HepG2 (cell line): ENCODE results near the gene TECPR1. TPM values are rescaled to one million over a fixed set of nuclear protein-coding genes. Genes with fewer than 3 reads are reported as not detected.

Experiments used
- JUN ChIP-seq: sonication (generic); formaldehyde crosslinking; IDR thresholded peaks from 2 replicates; pipeline ENCODE4 v1.4.0; 2020; ENCODE audit warnings: mild to moderate bottlenecking, missing genetic modification reagents
- MED8 ChIP-seq: sonication (generic); formaldehyde crosslinking; IDR thresholded peaks from 2 replicates; pipeline ENCODE4 v1.8.1; 2023; ENCODE audit warnings: mild to moderate bottlenecking, missing genetic modification reagents; ENCODE audit not compliant: insufficient replicate concordance
- NCOR1 ChIP-seq: fragments of 200-600 bp; sonication (generic); IDR thresholded peaks from 2 replicates; pipeline ENCODE4 v1.7.0; 2017; ENCODE audit warnings: antibody characterized with exemption, low read length, borderline replicate concordance
- RFXAP ChIP-seq: sonication (generic); formaldehyde crosslinking; IDR thresholded peaks from 2 replicates; pipeline ENCODE4 v1.4.0; 2020; ENCODE audit warnings: missing genetic modification reagents, borderline replicate concordance
- SRSF9 ChIP-seq: fragments of 200-400 bp; formaldehyde crosslinking; IDR thresholded peaks from 2 replicates; pipeline ENCODE4 v1.6.1; 2018; ENCODE audit warnings: borderline replicate concordance, mild to moderate bottlenecking, low read depth, low read length; ENCODE audit not compliant: insufficient read depth, poor library complexity, severe bottlenecking
- U2AF1 ChIP-seq: fragments of 200-400 bp; formaldehyde crosslinking; optimal IDR thresholded peaks from 2 replicates; pipeline ENCODE3; 2017; ENCODE audit warnings: mild to moderate bottlenecking, low read depth, low read length
- ZFP36L2 ChIP-seq: sonication (generic); formaldehyde crosslinking; IDR thresholded peaks from 2 replicates; pipeline ENCODE4 v1.4.0; 2020; ENCODE audit warnings: missing genetic modification reagents
- ZNF296 ChIP-seq: sonication (generic); formaldehyde crosslinking; conservative IDR thresholded peaks from 2 replicates; pipeline ENCODE4 v1.5.0; 2020; ENCODE audit warnings: mild to moderate bottlenecking, missing genetic modification reagents
- ZNF354B ChIP-seq: sonication (generic); formaldehyde crosslinking; IDR thresholded peaks from 2 replicates; pipeline ENCODE4 v1.8.0; 2022; ENCODE audit warnings: mild to moderate bottlenecking, missing genetic modification reagents
- ZNF549 ChIP-seq: sonication (generic); formaldehyde crosslinking; IDR thresholded peaks from 2 replicates; pipeline ENCODE4 v1.5.0; 2020; ENCODE audit warnings: missing genetic modification reagents
- ZNF775 ChIP-seq: sonication (generic); formaldehyde crosslinking; IDR thresholded peaks from 2 replicates; pipeline ENCODE4 v1.4.0; 2020; ENCODE audit warnings: missing genetic modification reagents, mild to moderate bottlenecking, moderate library complexity, borderline replicate concordance
- ZSCAN21 ChIP-seq: sonication (generic); formaldehyde crosslinking; IDR thresholded peaks from 2 replicates; pipeline ENCODE4 v1.8.0; 2022; ENCODE audit warnings: mild to moderate bottlenecking, missing genetic modification reagents, moderate library complexity, borderline replicate concordance
- polyA plus RNA-seq, 8 experiments: library from polyadenylated mRNA; depleted of rRNA in 3 of 8; stranded (reverse) in 7 of 8; unstranded in 1 of 8; fragments of >200 nt; fragmentation: Illumina TruSeq in 4 of 8; extraction: Trizol in 4 of 8; gene quantifications; 2 replicates each; pipeline versions ENCODE4 v1.2.1 to v1.2.3, GENCODE V29; 2011 to 2016; ENCODE audit warnings: low read depth in 4 of 8, missing spikeins in 1 of 8, mixed read lengths in 1 of 8; ENCODE audit not compliant: insufficient read depth in 1 of 8
- total RNA-seq, 5 experiments: library from RNA; depleted of rRNA; stranded (reverse); fragments of >200 nt; fragmentation: Illumina TruSeq; extraction: Trizol; gene quantifications; 2 replicates each; pipeline ENCODE4 v1.2.3, GENCODE V29; 2016; ENCODE audit warnings: low read depth in 1 of 5
- TF ChIP-seq, protein P1 (sequence below): sonication (generic); formaldehyde crosslinking; IDR thresholded peaks from 2 replicates; pipeline ENCODE4 v1.8.0; 2022; ENCODE audit warnings: missing genetic modification reagents, low read depth, mild to moderate bottlenecking, borderline replicate concordance
- TF ChIP-seq, protein P2 (sequence below): sonication (generic); formaldehyde crosslinking; conservative IDR thresholded peaks from 2 replicates; pipeline ENCODE4 v1.4.0; 2020; ENCODE audit warnings: missing genetic modification reagents
- TF ChIP-seq, protein P3 (sequence below): sonication (generic); formaldehyde crosslinking; IDR thresholded peaks from 2 replicates; pipeline ENCODE4 v1.4.0; 2020; ENCODE audit warnings: missing genetic modification reagents
- TF ChIP-seq, protein P4 (sequence below): sonication (generic); formaldehyde crosslinking; IDR thresholded peaks from 2 replicates; pipeline ENCODE4 v1.8.1; 2022; ENCODE audit warnings: mild to moderate bottlenecking, missing genetic modification reagents
- TF ChIP-seq, protein P5 (sequence below): sonication (generic); formaldehyde crosslinking; IDR thresholded peaks from 2 replicates; pipeline ENCODE4 v1.4.0; 2020; ENCODE audit warnings: missing genetic modification reagents
- TF ChIP-seq, protein P6 (sequence below): sonication (generic); formaldehyde crosslinking; IDR thresholded peaks from 2 replicates; pipeline ENCODE4 v1.9.0; 2022; ENCODE audit warnings: missing genetic modification reagents, mild to moderate bottlenecking, borderline replicate concordance

TECPR1 gene
- total and polyA plus RNA-seq, 2 of the 13 experiments (the other 11 are each of a cell fraction or from before 2014, with no cell fraction given), result 2.3 to 6.3 TPM

DNA sequence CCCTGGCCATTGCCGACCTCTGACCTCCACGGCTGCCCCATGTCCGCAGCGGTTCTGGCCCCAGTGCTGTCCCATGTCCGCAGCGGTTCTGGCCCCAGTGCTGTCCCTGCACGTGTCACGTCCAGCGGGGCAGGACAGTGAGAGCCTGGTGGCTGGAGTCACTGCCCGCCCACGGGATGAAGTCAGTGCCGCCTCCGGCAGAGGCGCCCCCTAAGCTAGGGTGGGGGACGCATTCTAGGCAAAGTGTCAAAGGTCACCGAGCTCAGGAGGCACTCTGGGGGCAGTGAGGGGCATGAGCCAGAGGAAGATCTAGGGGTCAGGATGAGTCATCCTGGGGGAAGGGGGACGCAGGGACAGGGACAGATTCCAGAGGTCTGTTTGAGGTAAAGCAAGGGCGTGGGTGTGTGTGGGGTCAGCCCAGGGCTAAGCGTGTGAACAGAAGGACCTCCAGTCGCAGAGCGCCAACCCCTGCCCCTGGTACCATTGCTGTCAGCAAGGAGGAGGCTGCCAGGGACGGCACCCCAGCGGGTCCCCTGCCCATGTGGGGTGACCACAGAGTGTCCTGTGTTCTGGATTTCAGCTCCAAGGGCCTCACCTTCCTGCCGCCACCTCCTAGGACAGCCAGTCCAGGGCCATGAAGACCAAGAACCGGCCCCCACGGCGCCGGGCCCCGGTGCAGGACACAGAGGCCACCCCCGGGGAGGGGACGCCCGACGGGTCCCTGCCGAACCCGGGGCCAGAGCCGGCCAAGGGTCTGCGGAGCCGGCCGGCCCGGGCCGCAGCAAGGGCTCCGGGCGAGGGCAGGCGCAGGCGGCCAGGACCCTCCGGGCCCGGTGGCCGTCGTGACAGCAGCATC lies 40.1 kb downstream of the TECPR1 start (continued):
- TF ChIP-seq, protein P1, sequence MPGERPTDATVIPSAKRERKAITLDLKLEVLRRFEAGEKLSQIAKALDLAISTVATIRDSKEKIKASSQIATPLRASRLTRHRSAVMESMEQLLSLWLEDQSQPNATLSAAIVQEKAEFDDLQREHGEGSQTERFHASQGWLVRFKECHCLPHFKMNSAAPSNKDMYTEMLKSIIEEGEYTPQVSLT (CRISPR knock-in tag), result no peak
- TF ChIP-seq RFXAP (no peak), ZNF354B (CRISPR knock-in tag) (no peak), ZNF775 (no peak), SRSF9 (no peak), U2AF1 (no peak), JUN (CRISPR knock-in tag) (peak; percentile 97), ZFP36L2 (CRISPR knock-in tag) (no peak), MED8 (CRISPR knock-in tag) (no peak), ZSCAN21 (CRISPR knock-in tag) (no peak), ZNF549 (CRISPR knock-in tag) (no peak), NCOR1 (peak; percentile 60; the same call in 1 of the 2 replicates), ZNF296 (CRISPR knock-in tag) (peak; percentile 81; the same call in 1 of the 2 replicates)
- TF ChIP-seq, protein P2, sequence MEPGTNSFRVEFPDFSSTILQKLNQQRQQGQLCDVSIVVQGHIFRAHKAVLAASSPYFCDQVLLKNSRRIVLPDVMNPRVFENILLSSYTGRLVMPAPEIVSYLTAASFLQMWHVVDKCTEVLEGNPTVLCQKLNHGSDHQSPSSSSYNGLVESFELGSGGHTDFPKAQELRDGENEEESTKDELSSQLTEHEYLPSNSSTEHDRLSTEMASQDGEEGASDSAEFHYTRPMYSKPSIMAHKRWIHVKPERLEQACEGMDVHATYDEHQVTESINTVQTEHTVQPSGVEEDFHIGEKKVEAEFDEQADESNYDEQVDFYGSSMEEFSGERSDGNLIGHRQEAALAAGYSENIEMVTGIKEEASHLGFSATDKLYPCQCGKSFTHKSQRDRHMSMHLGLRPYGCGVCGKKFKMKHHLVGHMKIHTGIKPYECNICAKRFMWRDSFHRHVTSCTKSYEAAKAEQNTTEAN (CRISPR knock-in tag), result no peak
- TF ChIP-seq, protein P3, sequence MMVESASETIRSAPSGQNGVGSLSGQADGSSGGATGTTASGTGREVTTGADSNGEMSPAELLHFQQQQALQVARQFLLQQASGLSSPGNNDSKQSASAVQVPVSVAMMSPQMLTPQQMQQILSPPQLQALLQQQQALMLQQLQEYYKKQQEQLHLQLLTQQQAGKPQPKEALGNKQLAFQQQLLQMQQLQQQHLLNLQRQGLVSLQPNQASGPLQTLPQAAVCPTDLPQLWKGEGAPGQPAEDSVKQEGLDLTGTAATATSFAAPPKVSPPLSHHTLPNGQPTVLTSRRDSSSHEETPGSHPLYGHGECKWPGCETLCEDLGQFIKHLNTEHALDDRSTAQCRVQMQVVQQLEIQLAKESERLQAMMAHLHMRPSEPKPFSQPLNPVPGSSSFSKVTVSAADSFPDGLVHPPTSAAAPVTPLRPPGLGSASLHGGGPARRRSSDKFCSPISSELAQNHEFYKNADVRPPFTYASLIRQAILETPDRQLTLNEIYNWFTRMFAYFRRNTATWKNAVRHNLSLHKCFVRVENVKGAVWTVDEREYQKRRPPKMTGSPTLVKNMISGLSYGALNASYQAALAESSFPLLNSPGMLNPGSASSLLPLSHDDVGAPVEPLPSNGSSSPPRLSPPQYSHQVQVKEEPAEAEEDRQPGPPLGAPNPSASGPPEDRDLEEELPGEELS (CRISPR knock-in tag), result peak; percentile 69
- TF ChIP-seq, protein P4, sequence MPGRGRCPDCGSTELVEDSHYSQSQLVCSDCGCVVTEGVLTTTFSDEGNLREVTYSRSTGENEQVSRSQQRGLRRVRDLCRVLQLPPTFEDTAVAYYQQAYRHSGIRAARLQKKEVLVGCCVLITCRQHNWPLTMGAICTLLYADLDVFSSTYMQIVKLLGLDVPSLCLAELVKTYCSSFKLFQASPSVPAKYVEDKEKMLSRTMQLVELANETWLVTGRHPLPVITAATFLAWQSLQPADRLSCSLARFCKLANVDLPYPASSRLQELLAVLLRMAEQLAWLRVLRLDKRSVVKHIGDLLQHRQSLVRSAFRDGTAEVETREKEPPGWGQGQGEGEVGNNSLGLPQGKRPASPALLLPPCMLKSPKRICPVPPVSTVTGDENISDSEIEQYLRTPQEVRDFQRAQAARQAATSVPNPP (CRISPR knock-in tag), result no peak
- TF ChIP-seq, protein P5, sequence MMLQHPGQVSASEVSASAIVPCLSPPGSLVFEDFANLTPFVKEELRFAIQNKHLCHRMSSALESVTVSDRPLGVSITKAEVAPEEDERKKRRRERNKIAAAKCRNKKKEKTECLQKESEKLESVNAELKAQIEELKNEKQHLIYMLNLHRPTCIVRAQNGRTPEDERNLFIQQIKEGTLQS (CRISPR knock-in tag), result peak; percentile 96
- TF ChIP-seq, protein P6, sequence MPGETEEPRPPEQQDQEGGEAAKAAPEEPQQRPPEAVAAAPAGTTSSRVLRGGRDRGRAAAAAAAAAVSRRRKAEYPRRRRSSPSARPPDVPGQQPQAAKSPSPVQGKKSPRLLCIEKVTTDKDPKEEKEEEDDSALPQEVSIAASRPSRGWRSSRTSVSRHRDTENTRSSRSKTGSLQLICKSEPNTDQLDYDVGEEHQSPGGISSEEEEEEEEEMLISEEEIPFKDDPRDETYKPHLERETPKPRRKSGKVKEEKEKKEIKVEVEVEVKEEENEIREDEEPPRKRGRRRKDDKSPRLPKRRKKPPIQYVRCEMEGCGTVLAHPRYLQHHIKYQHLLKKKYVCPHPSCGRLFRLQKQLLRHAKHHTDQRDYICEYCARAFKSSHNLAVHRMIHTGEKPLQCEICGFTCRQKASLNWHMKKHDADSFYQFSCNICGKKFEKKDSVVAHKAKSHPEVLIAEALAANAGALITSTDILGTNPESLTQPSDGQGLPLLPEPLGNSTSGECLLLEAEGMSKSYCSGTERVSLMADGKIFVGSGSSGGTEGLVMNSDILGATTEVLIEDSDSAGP (CRISPR knock-in tag), result peak; percentile 67
